ENCODE data around the gene SRGAP3. TPM values are rescaled to one million over a fixed set of nuclear protein-coding genes. Genes with fewer than 3 reads are reported as not detected.

The SRGAP3 gene
- total RNA-seq, 1 donor from 2014 or later, result 16.0 TPM

DNA sequence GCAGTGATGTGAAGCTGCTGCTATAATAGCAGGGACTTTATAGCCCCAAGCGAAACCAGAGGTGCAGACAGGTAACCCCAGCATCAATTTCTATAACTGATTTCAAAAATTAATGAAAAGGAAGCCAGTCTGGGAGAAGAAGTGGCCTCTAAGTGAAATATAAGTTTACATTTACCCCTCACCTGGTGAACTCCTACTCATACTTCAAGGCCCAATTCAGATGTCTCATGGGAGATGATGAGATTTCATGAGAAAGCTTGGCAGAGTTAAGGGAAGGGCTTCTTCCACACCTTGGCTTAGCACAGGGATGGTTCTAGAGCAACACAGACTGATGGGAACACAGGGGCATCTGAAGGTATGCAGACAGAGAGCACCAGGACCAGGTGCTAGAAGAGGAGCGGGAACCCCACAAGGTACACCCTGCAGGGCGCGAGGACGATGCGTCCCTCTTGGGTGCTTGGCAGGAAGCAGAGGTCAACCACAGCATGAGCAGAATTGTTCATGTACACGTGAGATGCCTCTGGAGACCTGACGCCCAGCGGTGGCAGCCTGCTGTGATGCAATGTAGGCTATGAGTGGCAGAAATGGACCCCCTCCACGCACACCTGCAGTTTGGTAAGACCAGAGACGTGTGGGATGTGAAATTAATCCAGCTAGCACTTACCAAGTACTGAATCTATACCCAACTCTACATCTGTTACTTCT lies 102.9 kb downstream of the SRGAP3 start:
- no peak for DNase-seq (ENCODE audit: low read depth)

DNA sequence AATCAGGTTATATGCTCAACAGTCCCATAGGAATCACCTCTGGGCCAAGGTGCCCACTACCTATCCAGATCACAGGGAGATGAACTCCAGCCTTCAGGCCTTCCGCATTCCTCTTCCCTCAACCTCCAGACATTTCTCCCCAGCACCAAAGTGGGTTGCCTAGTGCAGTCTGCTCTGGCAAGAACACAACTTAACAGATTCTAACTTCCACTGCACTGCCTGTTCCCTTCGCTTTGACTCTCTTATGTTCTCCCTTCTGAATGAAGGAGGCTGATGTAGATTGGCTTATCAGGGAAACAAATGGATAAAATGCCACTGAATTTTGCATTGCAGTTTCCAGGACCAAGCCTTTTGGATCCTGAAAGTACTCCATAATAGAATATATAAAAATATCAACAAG lies 106.3 kb downstream of the SRGAP3 start:
- DNase-seq (ENCODE audit: low read depth), result no peak

DNA sequence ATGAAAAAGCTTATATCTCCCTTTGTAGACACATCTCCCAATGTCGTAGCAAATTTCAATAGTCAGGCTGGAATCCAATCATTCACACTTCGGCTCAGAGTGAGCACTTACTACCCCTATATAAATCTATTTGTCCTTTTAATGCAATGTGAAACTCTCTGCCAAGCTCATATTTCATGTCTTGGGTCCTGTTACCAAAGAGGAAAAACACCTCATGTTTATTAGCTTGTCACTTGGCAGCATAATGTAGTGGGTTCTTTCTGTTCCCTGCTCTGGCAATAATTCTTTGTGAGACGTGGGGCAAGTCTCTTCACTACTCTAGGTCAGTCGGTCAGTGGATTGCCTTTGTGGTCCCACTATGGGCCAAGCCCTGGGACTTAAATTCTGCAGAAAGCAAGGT lies 107.1 kb downstream of the SRGAP3 start:
- DNase-seq (ENCODE audit: low read depth), result peak; percentile 80

DNA sequence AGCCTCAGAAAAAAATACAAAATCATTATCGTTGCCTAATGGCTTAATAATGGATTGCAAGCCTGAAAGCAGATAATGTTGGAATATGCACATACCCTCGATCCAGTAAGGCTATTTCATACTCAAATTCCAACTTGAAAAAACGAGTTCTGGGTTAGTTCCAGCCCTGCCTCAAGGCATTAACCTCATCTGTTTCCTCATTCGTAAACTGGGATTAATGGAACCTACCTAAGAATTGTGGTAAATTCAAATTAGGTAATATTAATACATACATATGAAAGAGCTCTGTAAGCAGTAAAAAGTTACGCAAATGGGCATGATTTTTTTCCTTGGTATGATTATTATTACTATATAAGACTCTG lies 107.5 kb downstream of the SRGAP3 start:
- DNase-seq (ENCODE audit: low read depth), result peak; percentile 67

DNA sequence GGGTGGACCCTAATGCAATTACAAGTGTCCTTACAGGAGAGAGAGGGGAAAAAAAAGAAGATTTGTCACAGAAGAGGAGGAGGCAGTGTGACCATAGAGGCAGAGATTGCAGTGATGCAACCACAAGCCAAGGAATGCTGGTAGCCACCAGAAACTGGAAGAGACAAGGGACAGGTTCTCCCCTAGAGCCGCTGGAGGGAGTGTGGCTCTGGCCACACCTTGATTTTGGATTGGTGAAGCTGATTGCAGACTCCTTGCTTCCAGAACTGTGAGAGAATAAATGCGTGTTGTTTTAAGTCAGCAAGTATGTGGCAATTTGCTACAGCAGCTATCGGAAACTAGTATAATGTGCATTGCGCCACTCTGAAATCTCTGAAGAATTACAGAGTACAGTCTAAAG lies 110.1 kb downstream of the SRGAP3 start:
- DNase-seq (ENCODE audit: low read depth), result no peak

DNA sequence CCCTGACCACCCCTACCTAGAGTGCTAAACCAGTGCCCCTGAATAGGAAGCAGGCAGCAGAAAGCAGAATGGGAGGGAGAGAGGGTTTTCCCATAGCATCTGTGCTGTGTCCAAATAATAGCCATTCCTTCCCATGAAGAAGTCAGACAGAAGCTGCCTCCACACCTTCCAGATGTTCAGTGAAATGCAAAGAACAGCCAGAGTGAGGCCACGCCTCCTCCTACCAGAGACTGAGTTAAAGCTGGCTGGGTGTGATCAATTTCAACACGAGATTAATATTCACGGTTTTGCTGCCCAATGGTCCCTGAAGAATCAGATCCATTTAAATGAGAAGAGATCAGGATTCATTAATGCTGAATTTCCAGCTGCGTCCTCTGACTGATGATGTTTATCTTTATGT lies 111.8 kb downstream of the SRGAP3 start:
- no peak for DNase-seq (ENCODE audit: low read depth)

DNA sequence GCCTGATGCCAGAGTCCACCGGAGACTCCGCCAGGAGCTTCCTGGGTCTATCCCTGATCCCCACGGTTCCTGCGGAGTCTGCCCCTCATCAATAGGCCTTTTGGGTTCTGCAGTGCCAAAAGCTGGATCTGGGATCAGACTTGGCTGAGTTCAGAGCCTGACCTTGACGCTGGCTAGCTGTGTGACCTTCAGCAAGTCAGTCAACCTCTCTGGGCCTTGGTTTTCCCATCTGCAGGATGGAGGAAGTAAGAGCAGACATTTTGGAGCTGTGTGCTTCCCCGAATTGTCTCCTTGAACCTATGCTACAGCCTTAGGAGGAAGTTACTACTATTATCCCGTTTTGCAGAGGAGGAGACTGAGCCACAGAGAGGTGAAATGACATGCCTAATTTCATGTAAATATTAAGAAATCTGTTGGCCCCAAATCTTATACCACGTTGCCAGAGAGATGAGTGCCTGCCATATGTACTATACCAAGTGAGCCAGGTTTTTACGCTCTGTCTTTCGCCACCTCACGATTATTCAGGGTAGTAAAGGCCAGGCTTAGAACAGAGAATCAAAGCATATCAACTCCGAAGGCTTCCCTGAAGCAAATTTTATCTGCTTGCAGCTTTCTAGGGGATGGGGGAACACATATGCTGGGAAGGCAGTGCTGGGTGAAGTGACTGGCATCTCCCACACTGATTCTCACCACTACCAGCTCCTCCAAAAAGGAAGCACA lies 112.5 kb downstream of the SRGAP3 start:
- no peak for DNase-seq (ENCODE audit: low read depth)

DNA sequence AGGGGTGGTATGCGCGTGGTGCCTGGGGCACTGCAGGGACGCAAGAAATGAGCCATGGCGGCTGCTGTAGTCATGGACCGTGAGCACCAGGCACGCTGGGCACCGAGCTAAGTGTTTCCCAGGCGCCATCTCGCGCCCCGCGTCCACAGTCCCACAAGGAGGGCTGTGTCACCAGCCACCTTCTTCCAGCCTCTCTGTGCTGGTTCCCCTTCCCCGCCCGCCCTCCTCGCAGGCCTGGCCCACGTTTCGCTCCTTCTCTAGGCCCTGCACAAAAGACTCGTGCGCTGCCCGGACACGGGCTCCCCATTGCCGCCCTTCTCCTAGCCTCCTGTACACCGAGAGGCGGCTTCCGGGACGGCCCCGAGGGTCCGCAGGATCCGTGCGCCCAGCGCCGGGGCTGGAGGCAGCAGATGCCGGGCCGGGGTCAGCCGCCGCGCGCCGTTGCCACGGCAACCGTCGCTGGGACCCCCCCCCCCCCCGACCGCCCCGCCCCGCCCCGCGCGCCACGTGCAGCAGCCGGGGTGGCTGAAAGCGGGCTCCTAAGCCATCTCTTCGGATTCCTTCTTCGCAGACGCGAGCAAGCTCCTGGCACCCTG lies 113.4 kb downstream of the SRGAP3 start:
- DNase-seq (ENCODE audit: low read depth), result peak; percentile 36

DNA sequence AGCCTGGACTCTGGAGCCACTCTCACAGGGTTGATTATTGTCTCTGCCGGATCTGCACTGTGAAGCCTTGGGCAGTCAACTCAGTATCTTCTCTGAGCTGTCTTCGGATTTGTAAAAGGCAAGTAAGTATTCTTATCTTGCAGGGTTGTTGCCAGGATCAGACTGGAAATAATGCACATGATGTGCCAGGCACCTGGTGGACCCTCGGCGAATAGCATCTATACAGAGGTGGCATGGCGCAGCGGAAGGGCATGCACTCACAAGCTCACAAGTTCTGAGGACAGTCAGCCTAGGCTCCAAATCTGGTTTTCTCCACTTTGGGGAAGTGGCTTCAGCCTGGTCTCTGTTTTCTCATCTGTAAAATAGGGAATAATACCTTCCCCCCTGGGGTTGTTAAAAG lies 113.9 kb downstream of the SRGAP3 start:
- DNase-seq (ENCODE audit: low read depth), result no peak

DNA sequence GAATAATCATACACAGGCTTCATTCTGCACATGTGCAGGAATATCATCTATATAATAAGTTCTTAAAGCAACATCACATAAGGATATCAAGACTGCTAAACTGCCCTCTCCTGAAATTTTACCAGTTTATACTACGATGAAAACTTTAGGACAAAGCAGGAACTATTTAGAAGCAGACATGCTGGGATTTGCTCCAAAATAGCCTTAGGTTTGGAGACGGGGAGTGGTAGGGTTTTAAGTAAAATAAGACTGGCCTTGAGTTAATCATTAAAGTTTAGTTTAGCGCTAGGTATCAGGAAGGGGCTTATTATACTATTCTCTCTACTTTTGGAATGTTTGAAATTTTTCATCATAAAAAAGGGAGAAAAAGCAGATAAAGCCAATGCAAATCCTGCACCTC lies 115.8 kb downstream of the SRGAP3 start:
- peak; percentile 65 for DNase-seq (ENCODE audit: low read depth)

DNA sequence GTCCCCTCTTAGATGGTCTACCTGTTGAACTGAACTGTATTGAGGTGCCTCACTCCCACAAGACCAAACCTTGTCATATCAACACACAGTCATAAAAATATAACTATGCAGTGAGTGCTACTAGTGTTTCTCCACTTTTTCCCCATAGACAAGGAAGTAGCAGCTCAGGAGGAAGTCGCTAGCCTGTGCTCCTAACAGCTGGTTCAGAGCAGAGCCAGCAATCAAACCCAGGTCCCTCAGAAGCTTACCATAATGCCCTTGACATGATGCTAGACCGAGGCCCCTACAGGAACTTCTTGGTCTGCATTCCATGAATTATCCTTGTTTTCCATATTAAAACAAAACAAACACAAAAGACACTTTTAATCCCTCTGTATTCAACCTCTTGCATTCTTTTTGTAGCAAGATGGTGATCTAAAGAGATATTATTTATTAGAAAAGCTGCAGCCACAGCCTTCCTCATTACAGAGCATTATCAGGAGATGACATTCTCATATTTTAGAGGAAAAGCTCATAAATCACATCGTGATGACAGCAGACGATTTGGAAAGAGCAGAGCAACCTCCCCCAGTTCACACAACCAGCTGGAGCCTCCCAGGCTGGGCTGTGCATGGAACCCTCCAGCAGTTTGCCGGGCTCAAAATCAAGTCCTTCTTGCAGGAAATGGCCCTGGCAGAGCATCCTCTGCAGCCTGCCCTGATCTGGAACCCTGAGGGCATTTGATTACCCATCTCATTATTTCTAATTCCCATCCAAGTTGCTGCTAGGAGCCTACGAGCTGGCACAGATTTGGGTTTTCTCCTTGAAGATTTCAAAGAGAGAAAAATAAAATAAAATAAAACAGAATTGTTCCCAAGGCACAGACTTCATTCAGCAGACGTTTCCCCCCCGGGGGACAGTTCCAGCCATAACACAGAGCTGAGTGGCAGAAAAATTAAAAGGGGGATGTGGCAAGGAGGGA lies 118.8 kb downstream of the SRGAP3 start:
- no peak for DNase-seq (ENCODE audit: low read depth)

DNA sequence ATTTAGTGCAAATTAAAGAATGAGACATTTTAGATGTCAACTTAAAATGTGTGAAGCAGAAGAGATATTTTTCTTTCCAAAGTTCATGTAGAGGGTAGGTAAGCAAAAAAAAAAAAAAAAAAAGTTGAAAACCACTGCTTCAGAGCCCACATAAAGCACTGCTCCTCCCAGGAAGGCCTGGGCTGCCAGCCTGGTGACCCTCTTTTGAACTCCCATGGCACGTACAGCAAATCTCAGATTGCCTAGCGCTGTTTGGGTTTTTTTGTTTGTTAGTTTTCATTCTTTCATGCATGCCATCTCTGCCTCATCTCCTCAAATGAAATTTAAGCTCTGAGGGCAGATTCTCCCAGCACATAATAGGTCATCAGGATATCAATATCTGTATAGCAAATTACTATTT lies 120.1 kb downstream of the SRGAP3 start:
- no peak for DNase-seq (ENCODE audit: low read depth)

DNA sequence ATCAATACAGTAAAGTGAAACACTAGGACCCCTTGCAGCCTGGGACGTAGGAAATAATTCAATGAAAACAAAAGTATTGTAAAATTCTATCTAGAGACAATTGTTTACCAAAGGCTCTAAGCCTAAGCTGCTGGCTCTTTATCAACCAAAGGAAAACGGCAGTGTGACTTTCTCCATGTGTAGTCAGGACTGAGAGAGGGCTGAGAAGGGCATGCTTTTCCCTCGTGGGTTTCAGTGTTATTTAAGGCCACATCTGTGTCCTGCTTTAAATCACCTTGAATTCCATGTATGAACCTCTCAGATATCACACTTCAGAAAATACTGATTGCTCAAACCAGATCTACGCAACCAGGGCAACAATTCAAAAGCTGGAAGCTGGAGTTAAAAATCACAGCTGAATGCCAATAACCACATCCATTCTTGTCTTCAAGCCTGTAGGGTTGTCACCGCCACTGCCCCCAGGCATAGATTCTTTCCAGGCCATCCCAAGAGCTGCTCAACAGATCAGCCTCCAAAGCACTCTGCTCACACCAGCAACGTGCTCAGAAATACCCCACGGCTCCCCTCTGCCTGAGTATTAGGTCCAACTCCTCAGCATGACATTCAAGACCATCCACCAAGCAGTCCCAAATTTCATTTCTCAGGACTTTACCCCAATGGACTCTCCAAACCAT lies 124.0 kb downstream of the SRGAP3 start:
- DNase-seq (ENCODE audit: low read depth), result no peak

DNA sequence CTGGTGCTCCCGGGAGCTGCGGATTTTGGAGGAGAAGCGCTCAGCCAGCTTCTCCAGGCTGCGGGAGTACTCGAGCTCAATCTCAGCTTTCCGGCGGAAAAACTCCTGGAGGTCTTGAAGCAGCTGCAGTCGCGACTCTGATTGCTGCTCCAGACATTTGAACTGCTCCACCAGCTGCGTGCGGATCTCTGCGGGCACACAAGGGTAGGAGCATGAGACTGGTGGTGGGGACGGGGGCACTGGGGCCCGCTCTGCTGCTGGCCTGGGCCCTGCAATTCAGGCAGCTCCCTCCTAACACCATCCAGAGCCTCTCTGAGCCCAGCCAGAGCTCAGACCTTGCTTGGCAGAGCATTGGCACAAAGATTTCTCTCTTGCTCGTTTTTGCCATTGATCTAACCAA lies 124.7 kb downstream of the SRGAP3 start:
- DNase-seq (ENCODE audit: low read depth), result no peak

DNA sequence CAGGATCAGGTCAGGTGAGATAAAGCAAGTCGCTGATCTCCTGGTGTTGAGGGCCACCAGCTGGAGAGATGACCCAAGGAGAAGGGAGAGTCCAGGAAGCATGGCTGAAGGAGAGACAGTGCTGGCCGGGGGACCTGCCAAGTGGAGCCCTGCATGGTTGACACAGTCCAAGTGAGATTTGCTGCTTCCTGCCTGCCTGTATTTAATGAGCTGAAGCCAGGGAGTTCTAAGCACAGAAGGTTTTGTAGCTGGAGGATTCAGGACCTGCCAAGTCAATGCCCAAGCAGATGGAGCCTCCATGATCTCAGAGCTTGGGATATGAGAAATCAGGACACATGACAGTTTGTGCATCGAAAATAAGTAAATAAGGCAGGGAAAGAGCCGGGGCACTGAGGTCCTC lies 125.6 kb downstream of the SRGAP3 start:
- no peak for DNase-seq (ENCODE audit: low read depth)

DNA sequence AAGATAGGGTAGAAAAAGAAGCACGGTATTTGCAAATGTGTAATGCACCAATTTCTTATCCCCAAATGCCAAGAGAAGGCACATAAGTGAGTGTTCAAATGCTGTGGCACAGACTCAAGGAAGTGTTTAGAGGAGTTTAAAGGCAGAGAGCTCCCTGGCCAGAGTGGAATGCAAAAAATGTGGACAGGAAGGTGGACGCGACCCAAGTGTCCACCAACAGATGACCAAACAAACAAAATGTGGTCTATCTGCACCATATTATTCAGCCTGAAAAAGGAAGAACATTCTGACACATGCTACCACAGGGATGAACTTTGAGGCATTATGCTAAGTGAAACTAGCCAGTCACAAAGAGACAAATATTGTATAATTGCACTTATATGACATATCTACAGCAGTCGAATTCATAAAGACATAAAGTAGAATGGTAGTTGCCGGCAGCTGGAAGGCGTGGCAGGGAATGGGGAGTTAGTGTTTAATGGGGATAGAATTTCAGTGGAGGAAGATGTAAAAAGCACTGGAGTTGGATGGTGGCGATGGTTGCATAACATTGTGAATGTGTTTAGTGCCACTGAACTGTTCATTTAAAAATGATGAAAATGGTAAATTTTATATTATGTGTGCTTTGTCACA lies 126.6 kb downstream of the SRGAP3 start:
- peak; percentile 26 for DNase-seq (ENCODE audit: low read depth)

DNA sequence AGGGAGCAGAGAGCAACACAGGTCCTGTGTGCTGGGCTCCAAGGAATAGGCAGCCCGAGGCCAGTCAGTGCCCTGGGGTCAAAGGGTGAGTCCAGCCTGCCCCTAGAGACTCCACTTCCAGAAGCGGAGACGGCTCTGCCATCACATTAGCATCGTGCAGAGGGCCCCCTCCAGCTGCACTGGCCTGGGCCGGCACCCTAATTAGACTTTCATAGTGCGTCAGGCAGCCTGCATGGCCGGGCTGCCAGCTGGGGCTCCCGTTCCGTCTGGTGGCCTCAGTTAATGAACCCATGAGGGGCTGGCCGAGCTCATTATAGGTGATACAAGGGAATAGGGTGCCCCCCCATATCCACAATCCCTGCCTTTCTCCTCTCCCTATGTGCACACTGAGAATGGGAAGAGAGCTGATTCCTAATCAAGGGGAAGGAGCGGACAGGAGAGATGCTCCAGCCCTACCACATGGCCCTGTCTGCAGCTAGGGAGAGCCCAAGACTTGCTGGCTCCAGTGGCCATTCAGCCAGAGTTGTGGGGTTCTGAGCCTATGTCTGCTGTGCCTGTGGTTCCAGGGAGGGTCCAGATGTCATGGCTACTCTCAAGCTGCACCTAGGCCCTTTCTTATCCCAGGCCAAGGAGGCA lies 128.0 kb downstream of the SRGAP3 start:
- no peak for DNase-seq (ENCODE audit: low read depth)

DNA sequence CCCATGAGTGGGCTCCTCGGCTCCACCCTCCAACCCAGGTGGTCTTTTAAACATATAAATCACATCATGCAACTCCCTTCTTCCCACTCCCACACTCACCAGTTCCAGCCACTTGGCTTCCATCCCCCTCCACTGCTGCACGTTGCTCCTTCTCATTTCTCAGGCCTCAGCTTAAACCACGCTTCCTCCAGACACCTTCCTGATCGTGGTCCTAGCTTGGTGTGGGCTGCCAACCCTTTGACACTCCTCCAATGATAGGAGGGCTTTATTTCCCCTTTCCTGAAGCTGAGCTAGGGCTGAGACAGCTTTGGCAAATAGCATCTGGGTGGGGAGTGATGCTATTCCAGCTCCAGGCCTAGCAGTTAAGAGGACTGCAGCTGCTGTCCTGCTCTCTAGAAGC lies 130.1 kb downstream of the SRGAP3 start:
- DNase-seq (ENCODE audit: low read depth), result no peak

DNA sequence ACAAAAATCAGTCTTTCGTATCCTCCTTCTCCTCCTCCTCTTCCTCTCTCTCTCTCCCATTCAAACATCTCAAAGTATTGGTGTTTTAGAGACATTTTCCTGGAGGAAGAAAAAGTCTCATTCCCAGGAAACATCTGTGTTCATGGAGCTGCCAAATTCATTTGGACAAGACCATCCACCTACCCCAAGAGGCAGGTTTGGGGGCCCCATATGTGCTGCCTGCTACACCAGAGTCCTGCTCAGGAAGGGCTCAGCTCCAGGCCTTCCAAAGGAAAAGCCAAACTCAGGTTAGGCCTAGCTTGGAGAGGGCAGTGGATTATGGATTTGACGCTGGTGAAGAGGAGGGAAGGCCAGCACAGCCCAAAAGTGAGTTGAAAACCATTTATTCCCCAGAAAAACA lies 131.2 kb downstream of the SRGAP3 start:
- no peak for DNase-seq (ENCODE audit: low read depth)

DNA sequence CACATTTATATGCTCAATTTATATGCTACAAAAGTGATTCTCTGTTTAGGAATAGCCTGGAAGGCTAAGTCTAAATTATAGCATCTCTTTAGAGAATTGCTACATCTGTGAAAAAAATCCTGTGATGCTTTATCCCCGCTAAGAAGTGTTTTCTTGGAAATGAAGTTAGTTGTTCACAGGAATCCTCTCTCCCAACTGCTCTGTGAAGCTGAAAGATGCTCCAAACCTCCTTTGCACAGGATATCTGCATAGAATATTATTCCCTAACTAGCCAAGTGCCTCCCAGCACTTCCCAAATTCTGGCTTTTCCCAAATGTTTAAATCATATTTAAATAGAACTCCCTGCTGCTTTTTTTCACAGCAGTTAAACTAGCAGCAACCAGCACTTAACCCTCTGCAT lies 132.2 kb downstream of the SRGAP3 start:
- DNase-seq (ENCODE audit: low read depth), result no peak

DNA sequence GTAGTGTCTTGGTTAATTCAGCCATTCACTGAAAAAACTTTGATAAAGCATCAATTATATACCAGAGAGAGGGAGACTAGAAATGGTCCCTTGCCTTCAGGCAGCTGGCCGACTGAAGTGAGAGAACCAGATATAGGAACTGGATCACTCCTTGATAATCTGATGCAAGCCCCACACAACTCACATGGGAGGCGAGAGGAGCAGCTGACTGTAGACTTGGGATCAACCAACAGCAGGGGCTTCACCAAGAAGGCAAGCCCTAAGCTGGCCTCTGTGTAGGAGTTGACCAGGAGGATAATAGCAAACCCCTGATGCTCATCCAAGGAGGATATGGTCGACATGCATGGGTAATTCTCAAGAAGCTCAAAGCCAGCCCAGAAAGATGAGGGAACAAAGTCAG lies 133.1 kb downstream of the SRGAP3 start:
- no peak for DNase-seq (ENCODE audit: low read depth)
